KBM-7 (cell line): Measurements from ENCODE around the gene ABHD18.
"Not testable (repeated sequence)": the region's sequence is repeated elsewhere in the genome, so short reads cannot be mapped to it uniquely, and the experiment has no call there.

ENCODE experiments used
- DNase-seq: peaks from one replicate; pipeline ENCODE4 v3.0.0-alpha.2; 2015
- in situ Hi-C: fragments of 300-500 bp; cut with MboI; formaldehyde crosslinking; loops from 2 replicates; pipeline ENCODE4 v1.14.3; 2020; ENCODE audit warnings: low sequenced_read_pairs, low pct_unique_long_range_greater_than_20kb, mixed read lengths

ABHD18 gene

GRCh38 chr4:127965062-127965802, at the start of gene ABHD18, which contains the start of gene MFSD8:
Gene ABHD18, plus strand, starts transcription at chr4:127965406. Its CDS starts 17,550 bp downstream, at chr4:127982956.
Gene MFSD8, minus strand, starts transcription at chr4:127965173. Its CDS starts 40 bp downstream, at chr4:127965133.
- DNase-seq, result peak; percentile 98
- in situ Hi-C loops, result no loop called here

- no peak for DNase-seq
- in situ Hi-C loops, result no loop called here
Observed at GRCh38 chr4:127916512-127916911, 48.7 kb upstream of the ABHD18 start.

DNA sequence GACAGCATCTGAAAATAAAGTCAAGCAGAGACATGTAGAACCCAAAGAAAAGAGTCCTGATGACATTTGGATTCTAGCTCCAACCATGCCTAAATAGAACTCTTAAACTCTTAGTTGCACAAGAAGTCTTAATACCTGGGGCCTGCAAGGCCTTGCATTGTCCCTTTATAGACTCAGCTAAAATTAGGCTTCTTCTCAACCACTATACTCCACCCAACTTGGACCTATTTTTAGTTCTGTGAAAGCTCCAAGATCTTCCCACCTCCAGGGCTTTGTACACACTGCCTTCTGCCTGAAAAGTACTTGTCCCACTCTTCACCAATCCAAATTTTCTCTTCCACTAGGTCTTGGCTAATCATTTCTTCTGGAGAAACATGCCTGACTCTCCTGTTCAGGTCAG, 48.1 kb upstream of the ABHD18 start:
- in situ Hi-C loops, result no loop called here

DNA sequence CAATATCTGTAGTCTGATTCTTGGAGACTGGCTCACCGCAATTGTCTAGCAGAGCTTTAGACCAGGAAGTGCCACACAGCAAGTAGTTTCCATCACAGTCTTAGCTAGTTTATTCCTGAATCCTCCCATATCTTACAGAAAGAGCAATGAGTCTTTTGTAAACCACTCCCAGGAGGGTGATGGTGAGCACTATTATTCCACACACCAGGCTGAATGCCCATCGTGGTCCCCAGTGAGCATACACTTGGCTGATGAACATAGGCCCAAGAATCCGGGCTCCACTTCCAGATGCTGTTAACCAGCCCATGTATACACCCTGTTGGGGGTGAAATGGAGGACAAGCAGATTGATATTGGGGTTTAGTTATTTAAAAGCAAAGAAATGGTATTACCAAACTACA, 44.7 kb upstream of the ABHD18 start:
- in situ Hi-C loops, result no loop called here
- DNase-seq, result no peak

More for the DNA sequence above, 48.1 kb upstream of the ABHD18 start:
- no peak for DNase-seq

DNA sequence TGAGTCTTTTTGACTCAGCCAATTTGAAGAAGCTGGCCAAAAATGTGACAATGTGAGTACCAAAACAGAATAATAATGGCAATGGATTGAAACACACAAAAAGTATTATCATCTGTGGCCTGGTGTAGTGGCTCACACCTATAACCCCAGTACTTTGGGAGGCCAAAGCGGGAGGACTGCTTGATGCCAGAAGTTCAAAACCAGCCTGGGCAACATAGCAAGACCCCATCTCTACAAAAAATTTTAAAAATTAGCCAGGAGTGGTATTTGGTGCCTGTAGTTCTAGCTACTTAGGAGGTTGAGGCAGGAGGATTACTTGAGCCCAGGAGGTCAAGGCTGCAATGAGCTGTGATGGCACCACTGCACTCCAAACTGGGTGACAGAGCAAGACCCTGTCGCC, 43.0 kb upstream of the ABHD18 start:
- in situ Hi-C loops, result no loop called here
- no peak for DNase-seq

DNA sequence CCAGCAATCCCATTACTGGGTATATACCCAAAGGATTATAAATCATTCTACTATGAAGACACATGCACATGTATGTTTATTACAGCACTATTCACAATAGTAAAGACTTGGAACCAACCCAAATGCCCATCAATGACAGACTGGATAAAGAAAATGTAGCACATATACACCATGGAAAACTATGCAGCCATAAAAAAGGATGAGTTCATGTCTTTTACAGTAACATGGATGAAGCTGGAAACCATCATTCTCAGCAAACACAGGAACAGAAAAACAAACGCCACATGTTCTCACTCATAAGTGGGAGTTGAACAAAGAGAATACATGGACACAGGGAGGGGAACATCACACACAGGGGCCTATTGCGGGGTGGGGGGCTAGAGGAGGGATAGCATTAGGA, 39.5 kb upstream of the ABHD18 start:
- DNase-seq, in situ Hi-C loops: not testable (repeated sequence)

DNA sequence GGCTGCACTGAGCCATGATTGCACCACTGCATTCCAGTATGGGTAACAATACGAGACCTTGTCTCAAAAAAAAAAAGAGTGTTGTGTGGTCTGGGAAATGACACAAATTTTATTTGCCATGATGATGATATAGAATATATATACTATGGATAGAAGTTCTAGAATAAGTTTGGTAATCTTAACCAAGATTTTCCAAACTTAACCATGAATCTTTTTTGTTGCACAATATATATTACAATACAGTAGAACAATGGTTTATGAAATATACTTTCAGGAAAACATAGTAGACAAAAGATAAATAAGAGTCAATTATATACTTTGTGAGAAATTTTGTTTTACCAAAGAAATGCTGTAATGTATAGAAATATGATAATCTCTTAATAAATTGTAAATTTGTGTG, 35.0 kb upstream of the ABHD18 start:
- DNase-seq, result no peak
- in situ Hi-C loops, result no loop called here

DNA sequence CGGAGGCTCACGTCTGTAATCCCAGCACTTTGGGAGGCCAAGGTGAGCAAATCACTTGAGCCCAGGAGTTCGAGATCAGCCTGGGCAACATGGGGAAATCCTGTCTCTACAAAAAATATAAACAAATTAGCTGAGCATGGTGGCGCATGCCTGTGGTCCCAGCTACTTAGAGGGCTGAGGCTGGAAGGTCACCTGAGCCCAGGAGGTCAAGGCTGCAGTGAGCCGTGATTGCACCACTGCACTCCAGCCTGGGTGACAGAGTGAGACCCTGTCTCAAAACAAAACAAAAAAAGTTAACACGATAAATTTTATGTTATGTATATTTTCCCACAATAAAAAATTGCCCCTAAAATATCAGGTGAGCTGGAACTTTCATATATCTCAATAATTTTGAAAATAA, 33.4 kb upstream of the ABHD18 start:
- in situ Hi-C loops, DNase-seq: not testable (repeated sequence)

GRCh38 chr4:127936974-127937373, 28.2 kb upstream of the ABHD18 start:
- no peak for DNase-seq
- in situ Hi-C loops, result no loop called here

- in situ Hi-C loops, result no loop called here
- DNase-seq, result no peak
Observed at GRCh38 chr4:127957105-127957504, 8.1 kb upstream of the ABHD18 start.

- DNase-seq, result no peak
- in situ Hi-C loops, result no loop called here
Observed at GRCh38 chr4:127959794-127960193, 5.4 kb upstream of the ABHD18 start.

- DNase-seq, in situ Hi-C loops: not testable (repeated sequence)
Observed at GRCh38 chr4:127963633-127964398, 1.4 kb upstream of the ABHD18 start.

GRCh38 chr4:127964426-127965061, 662 bp upstream of the ABHD18 start:
- DNase-seq, in situ Hi-C loops: not testable (repeated sequence)

- in situ Hi-C loops, result no loop called here
- DNase-seq, result no peak
Observed at GRCh38 chr4:127965803-127966175, 583 bp downstream of the ABHD18 start.

- no peak for DNase-seq
- in situ Hi-C loops, result no loop called here
Observed at GRCh38 chr4:127967141-127967775, 2.1 kb downstream of the ABHD18 start.

DNA sequence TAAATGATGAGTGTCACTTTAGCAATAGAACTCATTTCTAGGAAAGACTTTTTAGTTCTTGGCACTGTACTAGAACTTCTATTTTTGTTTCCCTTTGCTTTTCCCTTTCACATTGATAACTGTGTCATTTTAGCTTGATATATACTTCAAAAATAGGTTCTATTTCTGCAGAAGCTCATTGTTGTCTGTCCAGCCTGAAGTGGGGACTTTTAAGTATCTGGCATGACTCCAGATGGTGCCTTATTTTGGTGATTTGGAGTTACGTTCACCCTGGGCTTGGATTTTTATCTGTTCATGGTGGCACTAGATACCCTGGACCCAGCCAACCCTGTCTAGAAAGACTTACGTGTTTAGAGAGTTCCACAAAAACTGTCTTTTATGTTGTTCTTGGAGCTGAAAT, 3.4 kb downstream of the ABHD18 start:
- no peak for DNase-seq
- in situ Hi-C loops, result no loop called here

DNA sequence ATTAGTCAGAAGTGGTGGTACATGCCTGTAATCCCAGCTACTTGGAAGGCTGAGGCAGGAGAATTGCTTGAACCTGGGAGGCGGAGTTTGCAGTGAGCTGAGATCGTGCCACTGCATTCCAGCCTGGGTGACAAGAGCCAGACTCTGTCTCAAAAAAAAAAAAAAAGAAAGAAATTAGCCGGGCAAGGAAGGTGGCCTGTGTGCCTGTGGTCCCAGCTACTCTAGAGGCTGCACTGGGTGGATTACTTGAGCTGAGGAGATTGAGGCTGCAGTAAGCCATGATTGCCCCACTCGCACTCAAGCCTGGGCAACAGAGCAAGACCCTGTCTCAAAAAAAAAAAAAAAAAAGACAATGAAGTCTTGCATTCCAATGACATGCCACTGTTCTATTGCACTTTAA, 5.7 kb downstream of the ABHD18 start:
- in situ Hi-C loops, DNase-seq: not testable (repeated sequence)

DNA sequence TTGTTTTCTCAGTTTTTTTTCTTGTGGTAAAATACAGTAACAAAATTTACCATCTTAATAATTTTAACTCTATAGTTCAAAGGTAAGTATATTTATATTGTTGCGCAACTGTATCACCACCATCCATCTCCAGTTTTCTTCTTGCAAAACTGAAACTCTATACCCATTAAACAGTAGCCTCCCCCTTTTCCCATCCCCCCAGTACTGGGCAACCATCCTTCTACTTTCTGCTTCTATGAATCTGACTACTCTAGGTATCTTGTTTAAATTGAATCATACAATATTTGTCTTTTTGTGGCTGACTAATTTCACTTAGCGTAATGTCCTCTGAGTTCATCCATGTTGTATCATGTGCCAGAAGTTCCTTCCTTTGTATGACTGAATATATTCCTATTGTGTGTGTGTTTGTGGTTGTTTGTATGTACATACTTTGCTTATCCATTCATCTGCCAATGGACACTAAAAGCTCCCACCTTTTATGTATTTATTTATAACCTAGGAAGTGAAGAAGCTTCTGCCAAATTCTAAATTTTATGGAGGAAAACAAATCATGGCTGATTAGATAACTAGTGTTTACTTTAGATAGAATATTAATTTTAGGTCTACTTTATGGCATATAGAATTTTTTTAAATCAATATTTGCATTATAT, 10.0 kb downstream of the ABHD18 start:
- in situ Hi-C loops, result no loop called here
- DNase-seq, result peak; percentile 7

DNA sequence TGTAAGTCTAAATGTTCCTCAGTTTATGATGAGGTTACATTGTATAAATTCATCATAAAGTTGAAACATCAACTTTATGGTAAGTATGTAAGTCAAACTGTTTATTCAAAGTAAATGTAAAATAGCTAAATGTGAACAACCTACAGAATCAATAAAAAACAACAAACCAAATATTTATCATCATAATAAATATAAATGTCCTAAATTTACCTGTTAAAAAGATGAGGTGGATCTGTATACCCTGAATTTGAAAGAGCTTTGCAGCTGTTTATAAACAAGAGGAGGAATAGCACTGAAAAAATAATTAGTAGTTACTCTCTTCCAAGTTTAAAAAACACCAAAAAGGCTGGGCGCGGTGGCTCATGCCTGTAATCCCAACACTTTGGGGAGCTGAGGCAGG, 13.7 kb downstream of the ABHD18 start:
- DNase-seq, result no peak
- in situ Hi-C loops, result no loop called here
